Tibial nerve (tissue), 4 donors: Measurements from ENCODE around the gene TSFM. TPM values are rescaled to one million over a fixed set of nuclear protein-coding genes. Genes with fewer than 3 reads are reported as not detected.

Source experiments
- DNase-seq, 2 donors: peaks; one replicate each; pipeline ENCODE4 v3.0.0-alpha.2; 2019; ENCODE audit warnings: low spot score in 2 of 2
- H3K27ac ChIP-seq, 4 donors: fragments of 200-600 bp; sonication (generic) in 3 of 4; one replicate each; pipeline ENCODE4 v1.5.1; 2017 to 2019; ENCODE audit warnings: mild to moderate bottlenecking in 1 of 4
- H3K27me3 ChIP-seq, 2 donors: fragments of 200-600 bp; sonication (generic) in 1 of 2; one replicate each; pipeline versions ENCODE4 v1.5.1 to v1.6.0; 2017 to 2019
- H3K36me3 ChIP-seq, 3 donors: fragments of 200-600 bp; sonication (generic); one replicate each; pipeline ENCODE4 v1.5.1; 2018 to 2019
- H3K4me1 ChIP-seq, 4 donors: fragments of 200-600 bp; sonication (generic) in 3 of 4; one replicate each; pipeline ENCODE4 v1.5.1; 2017 to 2019
- H3K4me3 ChIP-seq, 4 donors: fragments of 200-600 bp; sonication (generic) in 3 of 4; one replicate each; pipeline ENCODE4 v1.5.1; 2017 to 2019; ENCODE audit warnings: mild to moderate bottlenecking in 1 of 4, moderate library complexity in 1 of 4
- H3K9me3 ChIP-seq, 4 donors: fragments of 200-600 bp; sonication (generic) in 3 of 4; one replicate each; pipeline ENCODE4 v1.5.1; 2017 to 2019
- CTCF ChIP-seq, 5 experiments: fragments of 200-600 bp in 3 of 5; fragments of 450-650 bp in 2 of 5; sonication (generic) in 3 of 5; IDR thresholded peaks; one replicate each; pipeline ENCODE4 v1.5.1; 2016 to 2019; ENCODE audit warnings: antibody characterized with exemption in 5 of 5, mild to moderate bottlenecking in 3 of 5, moderate library complexity in 2 of 5
- EP300 ChIP-seq, 2 donors: sonication (generic); formaldehyde crosslinking; IDR thresholded peaks; one replicate each; pipeline ENCODE4 v1.6.1; 2017; ENCODE audit warnings: antibody characterized with exemption in 2 of 2, mild to moderate bottlenecking in 1 of 2
- POLR2A ChIP-seq, 2 donors: fragments of 450-650 bp; IDR thresholded peaks; one replicate each; pipeline ENCODE4 v1.6.1; 2017; ENCODE audit warnings: antibody characterized with exemption in 2 of 2, mild to moderate bottlenecking in 2 of 2, moderate library complexity in 2 of 2
- WGBS, 2 donors: methylation state at CpG; one replicate each; pipeline ENCODE4 v1.1.5; 2018; 5-methylcytosine and 5-hydroxymethylcytosine counted together
- total RNA-seq, 4 donors: library from RNA; depleted of rRNA; stranded (reverse); fragments of >200 nt; gene quantifications; one replicate each; pipeline ENCODE4 v1.1.0, GENCODE V29; 2016

TSFM gene
- total RNA-seq, 4 donors from 2014 or later = 13.5 to 23.2 (median 22.4) TPM

GRCh38 chr12:57808351-57808750, 25.8 kb downstream of the TSFM start:
- Histone ChIP-seq H3K4me3 (no peak overlapping the region), H3K27me3 (no peaks in the 10 kb centered on the region), H3K9me3 (no peaks in the 10 kb centered on the region), H3K36me3 (peaks cover 0 to 93% (median 13%) of the 10 kb centered on the region in 3 donors), H3K27ac (no peak overlapping the region), H3K4me1 (peaks cover 0 to 5% (median 0%) of the 10 kb centered on the region in 4 donors)
- no peak for DNase-seq
- 85 to 91% methylated on average over 5 of the region's 5 CpGs for WGBS, 2 donors
- TF ChIP-seq CTCF (IDR thresholded peaks at IDR 0.05) = no peak
- no peak for TF ChIP-seq EP300 (IDR thresholded peaks at IDR 0.05)
- no peak for TF ChIP-seq POLR2A (IDR thresholded peaks at IDR 0.05)

GRCh38 chr12:57809425-57809824, 26.8 kb downstream of the TSFM start:
- Histone ChIP-seq H3K4me3 (no peak overlapping the region), H3K4me1 (peaks cover 0 to 9% (median 4%) of the 10 kb centered on the region in 4 donors), H3K9me3 (no peaks in the 10 kb centered on the region), H3K27ac (no peak overlapping the region), H3K36me3 (peaks cover 0 to 88% (median 13%) of the 10 kb centered on the region in 3 donors), H3K27me3 (no peaks in the 10 kb centered on the region)
- TF ChIP-seq EP300 (IDR thresholded peaks at IDR 0.05) (no peak), POLR2A (IDR thresholded peaks at IDR 0.05) (no peak), CTCF (IDR thresholded peaks at IDR 0.05) (no peak)
- WGBS, 2 donors = 83 to 94% methylated on average over 3 of the region's 3 CpGs
- DNase-seq = no peak

DNA sequence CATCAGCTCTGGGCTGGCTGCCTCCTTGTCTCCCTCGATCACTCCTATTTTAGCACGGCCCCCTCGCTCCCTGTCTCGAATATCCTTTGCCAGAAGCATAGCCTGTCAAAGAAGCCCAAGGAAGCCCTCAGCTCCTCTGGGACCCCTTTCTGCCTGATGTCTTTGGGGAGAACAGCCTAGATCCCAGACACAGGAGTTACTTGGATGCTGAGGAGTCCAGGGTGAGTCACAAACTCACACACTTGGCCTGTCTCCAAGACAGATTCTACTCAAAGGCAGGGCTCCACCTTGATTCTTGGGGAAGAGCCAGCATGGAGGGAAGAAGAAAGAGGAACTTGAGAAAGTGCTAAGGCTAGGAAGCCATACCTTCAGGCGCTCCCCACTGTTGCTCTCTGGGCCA, 27.9 kb downstream of the TSFM start:
- 92 to 98% methylated on average over 5 of the region's 5 CpGs for whole genome bisulfite sequencing, 2 donors
- no peak for DNase-seq
- H3K27ac ChIP-seq = no peak overlapping the region
- H3K27me3 ChIP-seq = no peaks in the 10 kb centered on the region
- no peak overlapping the region for H3K4me3 ChIP-seq
- TF ChIP-seq POLR2A (IDR thresholded peaks at IDR 0.05) (no peak), EP300 (IDR thresholded peaks at IDR 0.05) (no peak), CTCF (IDR thresholded peaks at IDR 0.05) (no peak)
- H3K4me1 ChIP-seq = peaks cover 0 to 19% (median 11%) of the 10 kb centered on the region in 4 donors
- no peaks in the 10 kb centered on the region for H3K9me3 ChIP-seq
- H3K36me3 ChIP-seq = peaks cover 0 to 77% (median 13%) of the 10 kb centered on the region in 3 donors

- Histone ChIP-seq H3K36me3 (peaks cover 0 to 72% (median 13%) of the 10 kb centered on the region in 3 donors), H3K27ac (no peak overlapping the region), H3K27me3 (no peaks in the 10 kb centered on the region), H3K4me1 (peaks cover 0 to 26% (median 18%) of the 10 kb centered on the region in 4 donors), H3K9me3 (no peaks in the 10 kb centered on the region), H3K4me3 (no peak overlapping the region)
- no peak for TF ChIP-seq EP300 (IDR thresholded peaks at IDR 0.05)
- DNase-seq = no peak
- WGBS, 2 donors = 87 to 90% methylated on average over 10 of the region's 10 CpGs
These were observed 28.6 kb downstream of the TSFM start for GRCh38 chr12:57811028-57811755.

GRCh38 chr12:57813111-57813970, 30.8 kb downstream of the TSFM start:
- Histone ChIP-seq H3K27me3 (no peaks in the 10 kb centered on the region), H3K36me3 (peaks cover 0 to 52% (median 12%) of the 10 kb centered on the region in 3 donors), H3K27ac (no peak overlapping the region), H3K9me3 (no peaks in the 10 kb centered on the region), H3K4me1 (peaks cover 0 to 48% (median 29%) of the 10 kb centered on the region in 4 donors), H3K4me3 (no peak overlapping the region)
- DNase-seq = no peak
- 77 to 78% methylated on average over 12 to 13 of the region's 14 CpGs for WGBS, 2 donors
- TF ChIP-seq EP300 (IDR thresholded peaks at IDR 0.05) (no peak), POLR2A (IDR thresholded peaks at IDR 0.05) (no peak), CTCF (IDR thresholded peaks at IDR 0.05) (no peak)
